AG04450 (cell line): ENCODE data around the gene SRL. TPM values are rescaled to one million over a fixed set of nuclear protein-coding genes. Genes with fewer than 3 reads are reported as not detected.

Experiments
- CTCF ChIA-PET: fragments of 300-600, 350-600 bp; formaldehyde crosslinking; extraction: SDS; loops from one replicate; lab custom pipeline; 2022; ENCODE audit warnings: antibody characterized with exemption, inconsistent platforms; lab: Charles Lee
- POLR2A ChIA-PET: fragments of 350-600 bp; formaldehyde crosslinking; extraction: SDS; loops from one replicate; lab custom pipeline; 2021; ENCODE audit warnings: antibody characterized with exemption, inconsistent platforms; lab: Yijun Ruan, JAX
- DNase-seq: peaks from one replicate; pipeline ENCODE4 v3.0.0-alpha.2; 2011; ENCODE audit warnings: low read depth, low spot score
- H3K27ac ChIP-seq: one replicate; pipeline ENCODE4 v1.5.1; 2012; ENCODE audit warnings: low read depth, low read length, control low read depth
- H3K27me3 ChIP-seq: one replicate; pipeline ENCODE4 v1.6.0; 2012; ENCODE audit warnings: low read length; ENCODE audit not compliant: control insufficient read depth, insufficient read depth
- H3K4me3 ChIP-seq: 2 replicates; pipeline ENCODE4 v1.5.1; 2011; ENCODE audit warnings: mild to moderate bottlenecking, low read depth, low read length, control low read depth
- H3K9me3 ChIP-seq: 2 replicates; pipeline ENCODE4 v1.5.1; 2012; ENCODE audit warnings: low read length; ENCODE audit not compliant: control insufficient read depth, insufficient read depth
- polyA plus RNA-seq: library from polyadenylated mRNA; depleted of rRNA; stranded (reverse); fragments of >200 nt; gene quantifications from 2 replicates; pipeline ENCODE4 v1.2.3, GENCODE V29; 2011
- TF ChIP-seq, protein P1 (sequence below): IDR thresholded peaks from 2 replicates; pipeline ENCODE4 v1.5.1; 2011; ENCODE audit warnings: low read depth, low read length, control low read depth, inconsistent platforms

SRL gene
- polyA plus RNA-seq, 1 experiment = 0.05 TPM

DNA sequence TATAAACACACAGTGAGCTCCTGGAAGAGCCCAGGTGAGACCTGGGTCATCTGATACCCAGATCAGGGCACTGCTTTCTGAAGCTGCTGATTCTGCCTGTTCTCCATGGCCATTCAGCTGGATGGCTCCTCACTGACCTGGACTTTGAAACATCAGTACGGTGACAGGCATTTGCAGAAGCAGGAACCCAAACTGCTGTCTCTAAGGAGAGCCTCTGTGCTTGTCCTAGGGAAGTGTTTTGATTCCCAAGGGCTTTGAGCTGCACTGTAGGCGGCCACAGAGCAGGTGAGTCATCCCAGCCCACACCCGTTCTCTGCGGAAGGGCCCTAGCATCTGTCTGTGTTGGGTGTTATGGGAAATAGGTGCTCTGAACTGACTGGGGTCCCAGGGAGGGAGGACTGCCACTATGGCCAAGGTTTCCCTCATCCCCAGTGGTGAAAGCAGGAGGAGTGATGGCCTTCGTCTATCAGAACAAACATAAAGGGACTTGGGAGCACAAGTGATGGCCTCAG lies 64.9 kb downstream of the SRL start:
- no peak overlapping the region for H3K27ac ChIP-seq
- H3K4me3 ChIP-seq = no peak overlapping the region
- ChIA-PET POLR2A (interaction anchor here (0.6 kb wide), 1 partner anchor 68 kb away, joined by 3 read pairs; no protein-coding TSS in a partner anchor), CTCF (interaction anchor here (0.5 to 3.6 kb wide), 3 partner anchors 77 to 408 kb away, joined by 3 to 13 read pairs (median 5); no protein-coding TSS in a partner anchor)
- no peaks in the 10 kb centered on the region for H3K27me3 ChIP-seq
- TF ChIP-seq, protein P1, sequence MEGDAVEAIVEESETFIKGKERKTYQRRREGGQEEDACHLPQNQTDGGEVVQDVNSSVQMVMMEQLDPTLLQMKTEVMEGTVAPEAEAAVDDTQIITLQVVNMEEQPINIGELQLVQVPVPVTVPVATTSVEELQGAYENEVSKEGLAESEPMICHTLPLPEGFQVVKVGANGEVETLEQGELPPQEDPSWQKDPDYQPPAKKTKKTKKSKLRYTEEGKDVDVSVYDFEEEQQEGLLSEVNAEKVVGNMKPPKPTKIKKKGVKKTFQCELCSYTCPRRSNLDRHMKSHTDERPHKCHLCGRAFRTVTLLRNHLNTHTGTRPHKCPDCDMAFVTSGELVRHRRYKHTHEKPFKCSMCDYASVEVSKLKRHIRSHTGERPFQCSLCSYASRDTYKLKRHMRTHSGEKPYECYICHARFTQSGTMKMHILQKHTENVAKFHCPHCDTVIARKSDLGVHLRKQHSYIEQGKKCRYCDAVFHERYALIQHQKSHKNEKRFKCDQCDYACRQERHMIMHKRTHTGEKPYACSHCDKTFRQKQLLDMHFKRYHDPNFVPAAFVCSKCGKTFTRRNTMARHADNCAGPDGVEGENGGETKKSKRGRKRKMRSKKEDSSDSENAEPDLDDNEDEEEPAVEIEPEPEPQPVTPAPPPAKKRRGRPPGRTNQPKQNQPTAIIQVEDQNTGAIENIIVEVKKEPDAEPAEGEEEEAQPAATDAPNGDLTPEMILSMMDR = no peak
- no peak for DNase-seq
- H3K9me3 ChIP-seq = no peaks in the 10 kb centered on the region; the same call in 1 of the 2 replicates

DNA sequence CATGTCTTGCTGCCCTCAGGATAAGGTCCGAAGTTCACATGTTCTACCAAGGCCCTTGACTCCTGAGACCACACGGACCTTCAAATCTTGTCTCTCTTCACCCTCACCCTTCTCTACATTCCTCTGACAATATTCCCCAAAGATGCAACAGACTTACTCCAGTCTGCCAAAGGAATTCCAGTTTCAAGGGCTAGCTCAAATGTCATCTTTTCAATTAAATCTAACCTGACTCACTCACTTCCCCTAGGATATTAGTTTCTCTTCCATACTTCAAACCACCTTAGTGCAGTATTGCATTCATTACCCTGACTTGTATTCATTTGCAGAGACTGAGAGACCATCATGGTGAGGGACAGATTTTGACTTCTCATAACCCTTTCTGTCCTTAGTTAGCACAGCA lies 66.0 kb downstream of the SRL start:
- no peak for DNase-seq

DNA sequence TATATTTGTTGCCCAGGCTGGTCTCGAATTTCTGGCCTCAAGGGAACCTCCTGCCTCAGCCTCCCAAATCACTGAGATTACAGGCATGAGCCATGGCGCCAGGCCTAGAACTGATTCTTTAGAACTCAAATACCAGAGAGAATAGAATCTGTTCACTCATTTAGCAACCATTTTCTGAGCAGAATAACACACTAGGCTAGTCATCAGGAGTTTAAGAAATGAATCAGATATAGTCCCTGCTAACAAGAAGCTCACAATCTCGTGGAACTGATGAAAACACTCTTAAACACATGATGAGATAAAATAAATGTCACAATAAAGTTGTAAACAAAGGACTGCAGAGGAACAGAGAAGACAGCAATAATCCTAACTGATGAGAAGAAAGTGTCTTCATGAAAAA lies 69.8 kb downstream of the SRL start:
- CTCF ChIA-PET = no interaction called here
- POLR2A ChIA-PET = no interaction called here
- H3K27me3 ChIP-seq = no peaks in the 10 kb centered on the region
- TF ChIP-seq, protein P1 = no peak
- peak overlapping the region; percentile 47 for H3K27ac ChIP-seq
- no peak overlapping the region for H3K4me3 ChIP-seq
- peak; percentile 18 for DNase-seq
- no peaks in the 10 kb centered on the region for H3K9me3 ChIP-seq

More for the DNA sequence above, 66.0 kb downstream of the SRL start:
- H3K4me3 ChIP-seq = no peak overlapping the region
- no peak overlapping the region for H3K27ac ChIP-seq
- POLR2A ChIA-PET = interaction anchor here (1.2 kb wide), 1 partner anchor 8 kb away, joined by 3 read pairs; no protein-coding TSS in a partner anchor
- H3K9me3 ChIP-seq = no peaks in the 10 kb centered on the region; the same call in 1 of the 2 replicates
- CTCF ChIA-PET = interaction anchor here (0.7 to 3.6 kb wide), 3 partner anchors 23 to 78 kb away, joined by 4 to 13 read pairs (median 5); no protein-coding TSS in a partner anchor
- H3K27me3 ChIP-seq = no peaks in the 10 kb centered on the region
- TF ChIP-seq, protein P1 = no peak

GRCh38 chr16:4169415-4169814 lies 72.5 kb downstream of the SRL start:
- TF ChIP-seq, protein P1 = no peak
- ChIA-PET POLR2A (no interaction called here), CTCF (interaction anchor here (0.6 to 0.7 kb wide), 2 partner anchors 30 to 295 kb away, joined by 5 to 7 read pairs; no protein-coding TSS in a partner anchor)
- no peak for DNase-seq
- Histone ChIP-seq H3K4me3 (no peak overlapping the region), H3K27me3 (no peaks in the 10 kb centered on the region), H3K27ac (no peak overlapping the region), H3K9me3 (no peaks in the 10 kb centered on the region)

GRCh38 chr16:4166821-4167220 lies 75.1 kb downstream of the SRL start:
- TF ChIP-seq, protein P1 = no peak
- ChIA-PET CTCF (interaction anchor here (0.7 kb wide), 1 partner anchor 39 kb away, joined by 4 read pairs; no protein-coding TSS in a partner anchor), POLR2A (no interaction called here)
- H3K27me3 ChIP-seq = no peaks in the 10 kb centered on the region
- H3K4me3 ChIP-seq = no peak overlapping the region
- no peak for DNase-seq
- no peaks in the 10 kb centered on the region for H3K9me3 ChIP-seq
- H3K27ac ChIP-seq = no peak overlapping the region
